Left cardiac atrium (tissue), 4 donors: ENCODE measurements around the gene AAMP. TPM values are rescaled to one million over a fixed set of nuclear protein-coding genes. Genes with fewer than 3 reads are reported as not detected.

ENCODE experiments used
- ATAC-seq, 2 donors: fragments of 200-7000 bp; cut with Tn5 transposase; one replicate each; pipeline ENCODE4 v1.9.1; 2020; ENCODE audit warnings: mild to moderate bottlenecking in 2 of 2, moderate library complexity in 2 of 2
- DNase-seq: peaks from one replicate; pipeline ENCODE4 v3.0.0-alpha.2; 2020
- intact Hi-C, 2 donors: fragments of 100-400 bp; cut with DNase I; formaldehyde crosslinking; loops; one replicate each; pipeline versions ENCODE4 v1.14.1 to v1.15.1; 2022 to 2023
- total RNA-seq, 2 donors: library from RNA; stranded (reverse); fragmentation: NEBNext Ultra II Directional; extraction: Animal tissue kit (Norgen Biotek cat#: 25700); gene quantifications; one replicate each; pipeline ENCODE4 v1.2.1, GENCODE V29; 2021
- donor health status: DM: no; HTN: yes; CAD: no.
- donor health status: DM: no; HTN: yes; CAD: no; lungs with severe emphysema.
- donor health status: DM: yes; HTN: yes; CAD: no.
- donor health status: Dilated cardiomyopathy.

Gene AAMP
- total RNA-seq, 2 donors from 2014 or later: 49.0 to 52.5 TPM

GRCh38 chr2:218244665-218245064 lies 25.3 kb downstream of the AAMP start:
- ATAC-seq (peak in 1 of 2 donors; percentile 23), DNase-seq (no peak)
- intact Hi-C loops: no loop called here

GRCh38 chr2:218244204-218244603 lies 25.7 kb downstream of the AAMP start:
- no peak for DNase-seq
- intact Hi-C loops: no loop called here
- no peak for ATAC-seq

- ATAC-seq (no peak), DNase-seq (no peak)
- intact Hi-C loops: no loop called here
Measured at GRCh38 chr2:218238887-218239286, 31.1 kb downstream of the AAMP start.

GRCh38 chr2:218236829-218237228 lies 33.1 kb downstream of the AAMP start:
- intact Hi-C loops: no loop called here
- DNase-seq (no peak), ATAC-seq (no peak)

GRCh38 chr2:218235017-218235416 lies 34.9 kb downstream of the AAMP start:
- DNase-seq: no peak
- no peak for ATAC-seq
- intact Hi-C loops: no loop called here

GRCh38 chr2:218234521-218234920 lies 35.4 kb downstream of the AAMP start:
- DNase-seq (no peak), ATAC-seq (no peak)
- intact Hi-C loops: no loop called here

GRCh38 chr2:218233543-218233942 lies 36.4 kb downstream of the AAMP start:
- DNase-seq (no peak), ATAC-seq (no peak)
- intact Hi-C loops: no loop called here

GRCh38 chr2:218230882-218231281 lies 39.1 kb downstream of the AAMP start:
- DNase-seq: no peak
- intact Hi-C loops: no loop called here
- ATAC-seq: peak in 1 of 2 donors; percentile 39

GRCh38 chr2:218229851-218230250 lies 40.1 kb downstream of the AAMP start:
- intact Hi-C loops: no loop called here
- ATAC-seq: peak in 1 of 2 donors; percentile 44

GRCh38 chr2:218229239-218229638 lies 40.7 kb downstream of the AAMP start:
- no peak for DNase-seq
- intact Hi-C loops: no loop called here
- ATAC-seq: peak; percentile 63 to 84

More at GRCh38 chr2:218229851-218230250, 40.1 kb downstream of the AAMP start:
- no peak for DNase-seq

GRCh38 chr2:218228366-218229090 lies 41.4 kb downstream of the AAMP start:
- intact Hi-C loops: no loop called here
- DNase-seq (no peak), ATAC-seq (no peak)

- intact Hi-C loops: no loop called here
- DNase-seq (no peak), ATAC-seq (no peak)
Measured at GRCh38 chr2:218226903-218227302, 43.0 kb downstream of the AAMP start.

GRCh38 chr2:218224186-218224585 lies 45.8 kb downstream of the AAMP start:
- intact Hi-C loops: no loop called here
- DNase-seq: no peak
- no peak for ATAC-seq

- intact Hi-C loops: no loop called here
- DNase-seq (no peak), ATAC-seq (no peak)
Measured at GRCh38 chr2:218223046-218223445, 46.9 kb downstream of the AAMP start.

- intact Hi-C loops: no loop called here
- no peak for DNase-seq
- ATAC-seq: no peak
Measured at GRCh38 chr2:218221000-218221399, 48.9 kb downstream of the AAMP start.

GRCh38 chr2:218219934-218220333 lies 50.0 kb downstream of the AAMP start:
- ATAC-seq (no peak), DNase-seq (no peak)

GRCh38 chr2:218218268-218219185 lies 51.4 kb downstream of the AAMP start:
- ATAC-seq (no peak), DNase-seq (no peak)
- intact Hi-C loops: no loop called here

More at GRCh38 chr2:218219934-218220333, 50.0 kb downstream of the AAMP start:
- intact Hi-C loops: no loop called here

- intact Hi-C loops: no loop called here
Measured at GRCh38 chr2:218217360-218218267, 52.3 kb downstream of the AAMP start.

GRCh38 chr2:218216674-218217359 lies 53.1 kb downstream of the AAMP start, which contains the start of gene ARPC2:
Gene ARPC2, plus strand, starts transcription at chr2:218217189. Its CDS starts 282 bp downstream, at chr2:218217471.
- DNase-seq (peak; percentile 97), ATAC-seq (peak; percentile 97)
- intact Hi-C loops: no loop called here

More at GRCh38 chr2:218217360-218218267, 52.3 kb downstream of the AAMP start:
- ATAC-seq (peak; percentile 64 to 83), DNase-seq (peak; percentile 73)
